ENCODE results near the gene TAF11.

DNA sequence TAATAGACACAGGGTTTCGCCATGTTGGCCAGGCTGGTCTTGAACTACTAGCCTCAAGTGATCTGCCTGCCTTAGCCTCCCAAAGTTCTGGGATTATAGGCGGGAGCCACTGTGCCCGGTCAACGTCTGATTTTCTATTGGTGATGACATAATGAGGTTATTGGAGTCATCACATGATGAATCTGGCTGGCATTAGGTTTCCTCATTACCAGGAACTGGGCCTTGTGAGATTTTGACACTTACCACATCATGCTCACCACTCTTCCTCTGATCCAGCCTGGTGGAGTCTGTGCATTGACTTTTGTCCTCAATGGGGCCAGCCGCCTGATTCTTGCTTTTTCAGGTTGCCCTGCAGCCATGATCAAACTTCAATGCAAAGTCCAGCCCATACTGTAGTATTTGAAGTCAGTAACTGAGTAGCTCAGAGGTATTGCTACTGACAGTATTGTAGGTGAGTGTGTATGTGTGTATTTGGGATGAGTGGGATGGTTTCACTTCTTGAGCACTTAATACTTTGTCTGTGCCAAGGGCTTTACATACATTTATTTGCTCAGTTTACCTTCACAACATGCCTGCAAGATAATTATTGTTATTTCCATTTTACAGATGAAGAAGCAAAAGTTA is 17.3 kb upstream of the TAF11 start:
- TF ChIP-seq, protein P1, sequence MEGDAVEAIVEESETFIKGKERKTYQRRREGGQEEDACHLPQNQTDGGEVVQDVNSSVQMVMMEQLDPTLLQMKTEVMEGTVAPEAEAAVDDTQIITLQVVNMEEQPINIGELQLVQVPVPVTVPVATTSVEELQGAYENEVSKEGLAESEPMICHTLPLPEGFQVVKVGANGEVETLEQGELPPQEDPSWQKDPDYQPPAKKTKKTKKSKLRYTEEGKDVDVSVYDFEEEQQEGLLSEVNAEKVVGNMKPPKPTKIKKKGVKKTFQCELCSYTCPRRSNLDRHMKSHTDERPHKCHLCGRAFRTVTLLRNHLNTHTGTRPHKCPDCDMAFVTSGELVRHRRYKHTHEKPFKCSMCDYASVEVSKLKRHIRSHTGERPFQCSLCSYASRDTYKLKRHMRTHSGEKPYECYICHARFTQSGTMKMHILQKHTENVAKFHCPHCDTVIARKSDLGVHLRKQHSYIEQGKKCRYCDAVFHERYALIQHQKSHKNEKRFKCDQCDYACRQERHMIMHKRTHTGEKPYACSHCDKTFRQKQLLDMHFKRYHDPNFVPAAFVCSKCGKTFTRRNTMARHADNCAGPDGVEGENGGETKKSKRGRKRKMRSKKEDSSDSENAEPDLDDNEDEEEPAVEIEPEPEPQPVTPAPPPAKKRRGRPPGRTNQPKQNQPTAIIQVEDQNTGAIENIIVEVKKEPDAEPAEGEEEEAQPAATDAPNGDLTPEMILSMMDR (IDR thresholded peaks at IDR 0.05; ENCODE audit: insufficient read depth, low read length) = no peak
- no peak for TF ChIP-seq POLR2AphosphoS5 (IDR thresholded peaks at IDR 0.05; ENCODE audit: low read depth)
- no peak for TF ChIP-seq GABPA (IDR thresholded peaks at IDR 0.05; ENCODE audit: low read depth)

All from HL-60 (cell line).